Lower lobe of right lung (tissue), 2 donors: ENCODE measurements around the gene PTH2. TPM values are rescaled to one million over a fixed set of nuclear protein-coding genes. Genes with fewer than 3 reads are reported as not detected.

Source experiments
- ATAC-seq, 2 donors: fragments of 200-7000 bp; cut with Tn5 transposase; one replicate each; pipeline ENCODE4 v1.9.1; 2020 to 2022; ENCODE audit warnings: mild to moderate bottlenecking in 2 of 2, moderate library complexity in 2 of 2
- DNase-seq: peaks from one replicate; pipeline ENCODE4 v3.0.0-alpha.2; 2020
- H3K27ac ChIP-seq: fragments of 200-600 bp; one replicate; pipeline ENCODE4 v1.8.0; 2022
- H3K27me3 ChIP-seq: fragments of 200-600 bp; one replicate; pipeline ENCODE4 v1.8.0; 2022; ENCODE audit warnings: low read depth
- H3K36me3 ChIP-seq: fragments of 200-600 bp; one replicate; pipeline ENCODE4 v1.8.0; 2022; ENCODE audit warnings: mild to moderate bottlenecking
- H3K4me1 ChIP-seq: fragments of 200-600 bp; one replicate; pipeline ENCODE4 v1.8.0; 2022
- H3K4me3 ChIP-seq: fragments of 200-600 bp; one replicate; pipeline ENCODE4 v1.8.0; 2022; ENCODE audit warnings: mild to moderate bottlenecking
- H3K9me3 ChIP-seq: fragments of 200-600 bp; one replicate; pipeline ENCODE4 v1.8.0; 2022
- intact Hi-C: fragments of 100-400 bp; cut with DNase I; formaldehyde crosslinking; loops from one replicate; pipeline ENCODE4 v1.11.0; 2022
- total RNA-seq: library from RNA; stranded (reverse); fragmentation: NEBNext Ultra II Directional; extraction: Animal tissue kit (Norgen Biotek cat#: 25700); gene quantifications from one replicate; pipeline ENCODE4 v1.2.1, GENCODE V29; 2021
- TF ChIP-seq, protein P1 (sequence below): fragments of 200-600 bp; IDR thresholded peaks from one replicate; pipeline ENCODE4 v1.8.0; 2022; ENCODE audit warnings: antibody characterized with exemption, mild to moderate bottlenecking
- donor health status: DM: no; HTN: yes; CAD: no; lungs with severe emphysema.

The PTH2 gene
- total RNA-seq, 1 donor from 2014 or later, result not detected

GRCh38 chr19:49441960-49442350 is 18.7 kb upstream of the PTH2 start:
- ATAC-seq (no peak), DNase-seq (no peak)
- intact Hi-C loops, result loop anchor here (10.0 kb wide), 1 partner anchor 47 kb away; no protein-coding TSS in a partner anchor
- Histone ChIP-seq H3K4me3 (no peak overlapping the region), H3K9me3 (no peaks in the 10 kb centered on the region), H3K4me1 (peaks cover 7% of the 10 kb centered on the region), H3K27me3 (peaks cover 45% of the 10 kb centered on the region), H3K36me3 (peaks cover 9% of the 10 kb centered on the region), H3K27ac (no peak overlapping the region)
- TF ChIP-seq, protein P1, sequence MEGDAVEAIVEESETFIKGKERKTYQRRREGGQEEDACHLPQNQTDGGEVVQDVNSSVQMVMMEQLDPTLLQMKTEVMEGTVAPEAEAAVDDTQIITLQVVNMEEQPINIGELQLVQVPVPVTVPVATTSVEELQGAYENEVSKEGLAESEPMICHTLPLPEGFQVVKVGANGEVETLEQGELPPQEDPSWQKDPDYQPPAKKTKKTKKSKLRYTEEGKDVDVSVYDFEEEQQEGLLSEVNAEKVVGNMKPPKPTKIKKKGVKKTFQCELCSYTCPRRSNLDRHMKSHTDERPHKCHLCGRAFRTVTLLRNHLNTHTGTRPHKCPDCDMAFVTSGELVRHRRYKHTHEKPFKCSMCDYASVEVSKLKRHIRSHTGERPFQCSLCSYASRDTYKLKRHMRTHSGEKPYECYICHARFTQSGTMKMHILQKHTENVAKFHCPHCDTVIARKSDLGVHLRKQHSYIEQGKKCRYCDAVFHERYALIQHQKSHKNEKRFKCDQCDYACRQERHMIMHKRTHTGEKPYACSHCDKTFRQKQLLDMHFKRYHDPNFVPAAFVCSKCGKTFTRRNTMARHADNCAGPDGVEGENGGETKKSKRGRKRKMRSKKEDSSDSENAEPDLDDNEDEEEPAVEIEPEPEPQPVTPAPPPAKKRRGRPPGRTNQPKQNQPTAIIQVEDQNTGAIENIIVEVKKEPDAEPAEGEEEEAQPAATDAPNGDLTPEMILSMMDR, result no peak

- H3K36me3 ChIP-seq, result peaks cover 3% of the 10 kb centered on the region
- ATAC-seq (no peak), DNase-seq (no peak)
- intact Hi-C loops, result loop anchor here (10.0 kb wide), 1 partner anchor 47 kb away; no protein-coding TSS in a partner anchor
- H3K4me3 ChIP-seq, result peak within 1 kb of the TSS; percentile 86
- H3K4me1 ChIP-seq, result peaks cover 7% of the 10 kb centered on the region
- TF ChIP-seq, protein P1, result no peak
- H3K9me3 ChIP-seq, result no peaks in the 10 kb centered on the region
- H3K27me3 ChIP-seq, result peaks cover 51% of the 10 kb centered on the region
- no peak within 1 kb of the TSS for H3K27ac ChIP-seq
These were observed 18.1 kb upstream of the PTH2 start, which contains the start of gene SLC17A7 for GRCh38 chr19:49441210-49441959. SLC17A7 (minus strand) TSS chr19:49441527; CDS start chr19:49441379, 148 bp downstream.

DNA sequence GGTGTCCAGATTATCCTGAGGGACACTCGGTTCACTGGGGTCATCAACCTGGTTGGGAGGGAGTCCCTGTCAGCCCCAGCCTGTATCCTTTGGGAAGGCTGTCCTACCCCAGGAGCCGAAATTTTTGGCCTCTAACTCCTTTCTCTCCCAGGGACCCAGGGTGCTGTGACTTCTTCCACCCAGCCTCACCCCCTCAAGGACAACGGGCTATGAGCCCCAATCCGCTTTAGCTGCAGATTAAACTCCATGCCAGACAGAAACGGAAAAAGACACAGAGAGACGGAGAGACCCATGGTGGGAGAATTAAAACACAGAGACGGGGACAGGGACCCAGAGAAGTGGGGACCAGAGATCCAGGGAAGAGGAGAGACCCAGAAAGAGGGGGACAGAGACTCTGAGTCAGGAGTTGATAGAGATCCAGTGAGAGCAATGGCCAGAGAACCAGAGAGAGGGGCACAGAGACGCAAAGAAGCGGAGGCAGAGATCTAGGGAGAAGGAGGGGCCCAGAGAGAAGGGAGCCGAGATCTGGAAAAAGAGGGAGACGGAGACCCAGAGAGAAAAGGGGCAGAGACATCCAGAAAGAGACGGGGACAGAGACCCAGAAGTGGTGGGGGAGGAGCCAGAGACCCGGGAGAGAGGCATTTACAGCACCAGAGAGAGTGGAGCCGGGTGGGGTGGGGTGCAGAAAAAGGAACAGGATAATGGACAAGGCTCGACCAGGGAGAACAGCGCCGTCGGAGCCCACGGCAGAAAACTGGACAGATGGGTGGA is 17.4 kb upstream of the PTH2 start:
- no peaks in the 10 kb centered on the region for H3K9me3 ChIP-seq
- intact Hi-C loops, result loop anchor here (10.0 kb wide), 1 partner anchor 46 kb away; no protein-coding TSS in a partner anchor

GRCh38 chr19:49439836-49440235 is 16.6 kb upstream of the PTH2 start:
- TF ChIP-seq, protein P1, result no peak
- no peaks in the 10 kb centered on the region for H3K9me3 ChIP-seq
- intact Hi-C loops, result loop anchor here (10.0 kb wide), 1 partner anchor 45 kb away; no protein-coding TSS in a partner anchor
- ATAC-seq (no peak), DNase-seq (no peak)
- no peaks in the 10 kb centered on the region for H3K36me3 ChIP-seq
- H3K27me3 ChIP-seq, result peaks cover 66% of the 10 kb centered on the region
- peaks cover 7% of the 10 kb centered on the region for H3K4me1 ChIP-seq
- no peak overlapping the region for H3K27ac ChIP-seq
- no peak overlapping the region for H3K4me3 ChIP-seq

More for the DNA sequence above, 17.4 kb upstream of the PTH2 start:
- no peak for DNase-seq
- H3K36me3 ChIP-seq, result no peaks in the 10 kb centered on the region
- TF ChIP-seq, protein P1, result no peak
- H3K4me1 ChIP-seq, result peaks cover 7% of the 10 kb centered on the region
- peaks cover 58% of the 10 kb centered on the region for H3K27me3 ChIP-seq
- H3K27ac ChIP-seq, result no peak overlapping the region
- H3K4me3 ChIP-seq, result peak overlapping the region; percentile 29
- no peak for ATAC-seq

DNA sequence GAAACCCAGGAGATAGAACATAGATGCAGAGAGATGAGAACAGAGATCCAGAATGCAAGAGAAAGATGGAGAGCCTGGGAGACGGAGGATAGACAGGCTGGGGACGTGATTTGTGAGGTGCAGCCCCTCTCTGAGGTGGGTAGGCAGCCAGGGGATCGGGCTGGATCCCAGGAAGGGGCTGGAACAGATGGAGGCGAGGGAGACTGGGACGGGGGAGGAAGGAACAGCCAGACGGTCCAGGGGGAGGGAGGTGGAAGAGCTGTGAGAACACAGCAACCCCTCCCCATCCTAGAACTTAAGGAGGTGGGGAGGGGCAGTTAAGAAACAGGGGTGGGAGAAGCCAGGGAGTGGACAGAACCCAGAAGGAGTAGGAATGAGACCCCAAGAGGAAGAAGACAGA is 15.0 kb upstream of the PTH2 start:
- Histone ChIP-seq H3K4me1 (no peaks in the 10 kb centered on the region), H3K27ac (no peak overlapping the region), H3K9me3 (no peaks in the 10 kb centered on the region), H3K36me3 (no peaks in the 10 kb centered on the region), H3K4me3 (no peak overlapping the region), H3K27me3 (peaks cover 81% of the 10 kb centered on the region)
- intact Hi-C loops, result no loop called here
- TF ChIP-seq, protein P1, result no peak
- DNase-seq, result no peak
- no peak for ATAC-seq
